ENCODE measurements around the gene UBE2QL1. TPM values are rescaled to one million over a fixed set of nuclear protein-coding genes. Genes with fewer than 3 reads are reported as not detected.
A peak's percentile ranks its signal among the peaks of the same experiment; 100 is the strongest.

Gene UBE2QL1
- total and polyA plus RNA-seq, 8 donors = 0.13 to 2.4 (median 0.63) TPM

- Histone ChIP-seq H3K4me1 (no peaks in the 10 kb centered on the region), H3K9me3 (no peaks in the 10 kb centered on the region), H3K36me3 (no peaks in the 10 kb centered on the region), H3K4me3 (no peak overlapping the region), H3K27me3 (no peaks in the 10 kb centered on the region), H3K27ac (peak overlapping the region in 1 of 4 donors; percentile 10)
- intact Hi-C loops (cut with DNase I) = no loop called here
- DNase-seq (no peak), ATAC-seq (peak in 3 of 4 donors; percentile 39 to 61 (median 50)), FAIRE-seq (no peak)
- TF ChIP-seq CTCF (IDR thresholded peaks at IDR 0.05) = no peak
- 50 to 52% methylated on average over 3 of the region's 3 CpGs for WGBS, 2 donors
Measured at GRCh38 chr5:6418679-6419276, 29.9 kb upstream of the UBE2QL1 start.

GRCh38 chr5:6419340-6419852, 29.3 kb upstream of the UBE2QL1 start:
- peak in 3 of 6 donors; percentile 9 to 25 (median 24) for DNase-seq
- Histone ChIP-seq H3K27ac (peak overlapping the region in 1 of 4 donors; percentile 27), H3K4me3 (no peak overlapping the region), H3K36me3 (no peaks in the 10 kb centered on the region), H3K9me3 (no peaks in the 10 kb centered on the region), H3K4me1 (no peaks in the 10 kb centered on the region), H3K27me3 (no peaks in the 10 kb centered on the region)
- no peak for FAIRE-seq
- WGBS, 2 donors = 6 to 8% methylated on average over 8 of the region's 8 CpGs
- TF ChIP-seq CTCF (IDR thresholded peaks at IDR 0.05) = no peak
- intact Hi-C loops (cut with DNase I) = no loop called here
- ATAC-seq = peak; percentile 43 to 82 (median 79)

- no peak for DNase-seq
- H3K9me3 ChIP-seq = no peaks in the 10 kb centered on the region
- H3K27me3 ChIP-seq = no peaks in the 10 kb centered on the region
- TF ChIP-seq CTCF (IDR thresholded peaks at IDR 0.05) = no peak
- H3K4me3 ChIP-seq = no peak overlapping the region
- intact Hi-C loops (cut with DNase I) = no loop called here
- FAIRE-seq = no peak
- no peaks in the 10 kb centered on the region for H3K4me1 ChIP-seq
- no peaks in the 10 kb centered on the region for H3K36me3 ChIP-seq
- no peak for ATAC-seq
- no peak overlapping the region for H3K27ac ChIP-seq
- 65 to 75% methylated on average over 13 of the region's 13 CpGs for WGBS, 2 donors
Measured at GRCh38 chr5:6423327-6424109, 25.1 kb upstream of the UBE2QL1 start.

- no peak for ATAC-seq
- WGBS, 2 donors = 67 to 77% methylated on average over 8 of the region's 8 CpGs
- H3K36me3 ChIP-seq = no peaks in the 10 kb centered on the region
- no peak overlapping the region for H3K4me3 ChIP-seq
- H3K27me3 ChIP-seq = no peaks in the 10 kb centered on the region
- intact Hi-C loops (cut with DNase I) = no loop called here
- H3K4me1 ChIP-seq = no peaks in the 10 kb centered on the region
- DNase-seq = no peak
- FAIRE-seq = no peak
- H3K9me3 ChIP-seq = no peaks in the 10 kb centered on the region
- TF ChIP-seq CTCF (IDR thresholded peaks at IDR 0.05) = no peak
- H3K27ac ChIP-seq = no peak overlapping the region
Measured at GRCh38 chr5:6424110-6424659, 24.5 kb upstream of the UBE2QL1 start.

Measured in pancreas (tissue), 10 donors.